ENCODE results near the gene NKAPL. TPM values are rescaled to one million over a fixed set of nuclear protein-coding genes. Genes with fewer than 3 reads are reported as not detected.
"Not testable (repeated sequence)": the region's sequence is repeated elsewhere in the genome, so short reads cannot be mapped to it uniquely, and the experiment has no call there.

The NKAPL gene
- polyA plus RNA-seq, 5 donors: 0.61 to 1.3 (median 0.90) TPM

DNA sequence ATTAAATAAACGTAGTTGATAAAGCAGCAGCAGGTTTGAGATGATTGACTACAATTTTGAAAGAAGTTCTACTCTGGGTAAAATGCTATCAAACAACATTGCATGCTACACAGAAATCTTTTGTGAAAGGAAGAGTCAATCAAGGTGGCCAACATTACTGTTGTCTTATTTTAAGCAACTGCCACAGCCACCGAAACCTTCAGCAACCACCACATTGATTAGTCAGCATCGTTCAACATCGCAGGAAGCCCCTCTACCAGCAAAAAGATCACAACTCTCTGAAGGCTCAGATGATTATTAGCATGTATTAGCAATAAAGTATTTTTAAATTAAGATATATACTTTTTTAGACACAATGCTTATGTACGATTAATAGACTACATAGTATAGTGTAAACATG is 36.2 kb downstream of the NKAPL start:
- DNase-seq: no peak

DNA sequence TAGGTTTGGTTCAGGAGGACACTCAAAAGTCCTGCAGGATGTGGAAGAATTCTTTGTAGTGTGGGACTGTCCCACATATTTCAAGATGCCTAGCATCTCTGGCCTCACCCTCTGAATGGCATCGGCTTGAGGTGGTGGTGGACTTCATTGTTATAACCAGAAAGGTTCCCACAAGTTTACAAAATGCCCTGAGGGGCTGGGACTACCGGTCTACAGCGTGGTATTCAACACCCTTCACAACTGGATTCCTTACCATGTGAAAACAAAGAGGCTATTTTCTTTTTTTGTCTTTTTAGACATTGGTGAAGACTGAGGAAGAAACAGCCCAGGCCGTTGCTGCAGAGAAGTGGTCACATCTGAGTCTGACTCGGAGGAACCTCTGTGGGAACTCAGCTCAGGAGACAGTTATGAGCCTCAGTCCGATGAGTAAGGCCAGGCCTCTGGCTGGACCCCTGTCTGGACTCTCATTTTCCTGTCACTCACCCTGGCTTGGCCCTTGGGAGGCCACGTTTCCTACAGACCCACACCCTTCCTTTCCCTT is 37.5 kb downstream of the NKAPL start:
- no peak for DNase-seq

DNA sequence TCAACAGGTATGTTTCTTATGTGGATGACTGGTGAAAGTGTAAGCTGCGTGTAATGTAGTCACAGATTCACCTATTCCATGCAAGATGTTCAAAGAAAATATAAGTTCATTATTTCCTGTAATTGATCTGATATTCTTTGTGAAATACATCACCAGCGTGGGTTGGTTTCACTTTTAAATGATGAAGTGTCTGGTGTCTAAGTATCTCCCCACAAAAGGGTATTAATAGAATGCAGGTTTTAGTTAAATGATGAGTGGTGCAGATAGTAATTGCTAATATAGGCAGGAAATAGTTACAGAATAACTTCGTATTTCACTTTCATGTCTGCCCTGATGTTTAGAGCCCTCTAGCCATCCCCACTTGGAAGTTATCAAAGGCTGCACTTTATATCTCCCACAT is 44.5 kb downstream of the NKAPL start:
- no peak for DNase-seq

DNA sequence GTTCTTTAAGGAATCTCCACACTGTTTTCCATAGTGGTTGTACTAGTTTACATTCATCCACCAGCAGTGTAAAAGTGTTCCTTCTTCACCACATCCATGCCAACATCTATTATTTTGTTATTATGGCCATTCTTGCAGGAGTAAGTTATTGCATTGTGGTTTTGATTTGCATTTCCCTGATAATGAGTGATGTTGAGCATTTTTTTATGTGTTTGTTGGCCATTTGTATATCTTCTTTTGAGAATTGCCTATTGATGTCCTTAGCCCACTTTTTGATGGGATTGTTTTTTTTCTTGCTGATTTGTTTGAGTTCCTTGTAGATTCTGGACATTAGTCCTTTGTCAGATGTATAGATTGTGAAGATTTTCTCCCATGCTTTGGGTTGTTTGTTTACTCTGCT is 47.3 kb downstream of the NKAPL start:
- not testable (repeated sequence) for DNase-seq

Other genes with a start within 250 kb of the NKAPL start
- 1 to 10 TPM; 2.2 to 3.3 (median 3.2) TPM for gene ZNF165, start 178.7 kb upstream of the NKAPL start, polyA plus RNA-seq (ENCODE audit: insufficient read depth in 1 of 5, insufficient read length in 5 of 5, low replicate concordance in 1 of 5)
- gene ZSCAN16, start 134.7 kb upstream of the NKAPL start, polyA plus RNA-seq (ENCODE audit: insufficient read depth in 1 of 5, insufficient read length in 5 of 5, low replicate concordance in 1 of 5): 10 to 100 TPM in 4 of 5 donors, 1 to 10 TPM in 1; 8.7 to 12.5 (median 11.3) TPM
- 10 to 100 TPM; 28.2 to 53.0 (median 47.0) TPM for gene ZKSCAN8, start 117.4 kb upstream of the NKAPL start, polyA plus RNA-seq (ENCODE audit: insufficient read depth in 1 of 5, insufficient read length in 5 of 5, low replicate concordance in 1 of 5)
- gene ZSCAN9, start 34.0 kb upstream of the NKAPL start, polyA plus RNA-seq (ENCODE audit: insufficient read depth in 1 of 5, insufficient read length in 5 of 5, low replicate concordance in 1 of 5): 10 to 100 TPM; 31.1 to 43.7 (median 39.1) TPM
- 10 to 100 TPM; 10.4 to 13.6 (median 12.3) TPM for gene ZKSCAN4, start 7.0 kb upstream of the NKAPL start, polyA plus RNA-seq (ENCODE audit: insufficient read depth in 1 of 5, insufficient read length in 5 of 5, low replicate concordance in 1 of 5)
- gene ZSCAN26, start 7.8 kb downstream of the NKAPL start, polyA plus RNA-seq (ENCODE audit: insufficient read depth in 1 of 5, insufficient read length in 5 of 5, low replicate concordance in 1 of 5): 10 to 100 TPM; 28.2 to 54.7 (median 52.3) TPM
- gene PGBD1, start 22.3 kb downstream of the NKAPL start, polyA plus RNA-seq (ENCODE audit: insufficient read depth in 1 of 5, insufficient read length in 5 of 5, low replicate concordance in 1 of 5): 10 to 100 TPM; 11.8 to 14.1 (median 13.4) TPM
- 10 to 100 TPM in 3 of 5 donors, 1 to 10 TPM in 2; 9.3 to 12.7 (median 10.4) TPM for gene ZSCAN31, start 76.9 kb downstream of the NKAPL start, polyA plus RNA-seq (ENCODE audit: insufficient read depth in 1 of 5, insufficient read length in 5 of 5, low replicate concordance in 1 of 5)
- gene ZKSCAN3, start 90.7 kb downstream of the NKAPL start, polyA plus RNA-seq (ENCODE audit: insufficient read depth in 1 of 5, insufficient read length in 5 of 5, low replicate concordance in 1 of 5): 10 to 100 TPM in 4 of 5 donors, 1 to 10 TPM in 1; 8.1 to 17.7 (median 14.8) TPM
- gene ZSCAN12, start 140.4 kb downstream of the NKAPL start, polyA plus RNA-seq (ENCODE audit: insufficient read depth in 1 of 5, insufficient read length in 5 of 5, low replicate concordance in 1 of 5): 10 to 100 TPM; 10.4 to 20.6 (median 18.4) TPM
- gene ZSCAN23, start 184.2 kb downstream of the NKAPL start, polyA plus RNA-seq (ENCODE audit: insufficient read depth in 1 of 5, insufficient read length in 5 of 5, low replicate concordance in 1 of 5): 10 to 100 TPM in 4 of 5 donors, 1 to 10 TPM in 1; 8.3 to 26.5 (median 19.3) TPM

Data from right lung (tissue), 5 donors.